Measurements from ENCODE around the gene RNU6-1.
A peak's percentile ranks its signal among the peaks of the same experiment; 100 is the strongest.

Gene RNU6-1

GRCh38 chr15:67835297-67836133 is 4.3 kb downstream of the RNU6-1 start:
- DNase-seq (ENCODE audit: low read depth): no peak

DNA sequence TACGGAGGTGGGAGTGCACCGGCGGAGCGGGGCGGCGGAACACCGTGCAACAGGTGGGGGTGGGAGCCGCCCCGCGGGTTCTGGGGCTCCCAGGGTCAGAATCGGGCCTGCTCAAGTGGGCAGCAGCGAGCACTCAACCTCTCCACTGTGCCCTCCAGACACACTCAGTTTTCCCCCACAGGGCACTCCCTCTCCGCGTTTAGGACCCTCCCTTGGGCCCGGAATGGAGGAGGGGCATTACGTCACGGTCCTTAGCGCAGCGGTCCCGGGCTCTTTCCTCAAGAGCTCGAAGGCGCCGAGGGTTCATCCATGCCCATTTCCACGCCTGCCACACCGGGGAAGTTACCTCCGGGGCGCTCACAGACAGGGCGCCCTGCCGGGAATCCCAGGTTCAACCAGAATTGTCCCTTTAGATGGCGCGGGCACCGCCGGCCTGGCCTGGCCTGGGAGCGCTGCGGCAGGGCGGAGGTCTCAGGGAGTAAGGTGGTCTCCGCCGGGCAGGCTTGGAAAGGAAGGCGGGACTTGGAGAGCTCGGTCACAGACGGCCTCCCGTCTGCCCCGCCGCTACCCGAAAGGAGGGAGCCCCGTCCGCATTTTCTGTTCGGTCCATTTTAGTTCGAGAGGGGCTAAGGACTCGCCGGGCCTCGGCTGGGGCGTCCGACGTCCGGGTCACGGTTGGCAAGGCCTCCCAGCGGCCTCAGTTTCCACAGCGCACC is 5.1 kb downstream of the RNU6-1 start:
- no peak for DNase-seq (ENCODE audit: low read depth)
- H3K4me3 ChIP-seq (ENCODE audit: low read depth, low read length): peak overlapping the region; percentile 22

More at GRCh38 chr15:67835297-67836133, 4.3 kb downstream of the RNU6-1 start:
- peak overlapping the region; percentile 30 for H3K4me3 ChIP-seq (ENCODE audit: low read depth, low read length)

- H3K4me3 ChIP-seq (ENCODE audit: low read depth, low read length): peak overlapping the region; percentile 27
- DNase-seq (ENCODE audit: low read depth): no peak
These were observed 5.9 kb downstream of the RNU6-1 start for GRCh38 chr15:67833710-67834511.

- DNase-seq (ENCODE audit: low read depth): no peak
- peak overlapping the region; percentile 33 for H3K4me3 ChIP-seq (ENCODE audit: low read depth, low read length)
These were observed 6.7 kb downstream of the RNU6-1 start for GRCh38 chr15:67832897-67833709.

GRCh38 chr15:67832031-67832551 is 7.8 kb downstream of the RNU6-1 start:
- no peak overlapping the region for H3K4me3 ChIP-seq (ENCODE audit: low read depth, low read length)
- no peak for DNase-seq (ENCODE audit: low read depth)

DNA sequence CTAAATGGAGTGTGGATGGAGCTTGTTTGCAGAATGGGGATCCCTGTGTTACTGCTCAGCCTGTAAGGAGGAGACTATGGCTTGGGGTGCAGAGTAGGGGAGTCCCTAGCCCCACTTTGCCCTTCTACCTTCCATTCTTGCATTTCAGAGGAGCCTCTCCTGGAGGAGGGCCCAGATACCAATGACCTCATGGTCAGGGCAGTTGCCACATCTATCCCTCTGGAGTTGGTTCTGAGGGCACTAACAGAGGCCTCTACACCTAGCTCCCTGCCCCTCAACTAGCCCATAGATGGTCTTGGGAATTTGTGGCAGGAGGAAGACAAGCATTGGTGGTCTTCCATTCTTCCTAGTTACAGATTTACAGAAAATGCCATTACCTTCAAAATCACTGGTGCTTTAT is 8.5 kb downstream of the RNU6-1 start:
- DNase-seq (ENCODE audit: low read depth): no peak

DNA sequence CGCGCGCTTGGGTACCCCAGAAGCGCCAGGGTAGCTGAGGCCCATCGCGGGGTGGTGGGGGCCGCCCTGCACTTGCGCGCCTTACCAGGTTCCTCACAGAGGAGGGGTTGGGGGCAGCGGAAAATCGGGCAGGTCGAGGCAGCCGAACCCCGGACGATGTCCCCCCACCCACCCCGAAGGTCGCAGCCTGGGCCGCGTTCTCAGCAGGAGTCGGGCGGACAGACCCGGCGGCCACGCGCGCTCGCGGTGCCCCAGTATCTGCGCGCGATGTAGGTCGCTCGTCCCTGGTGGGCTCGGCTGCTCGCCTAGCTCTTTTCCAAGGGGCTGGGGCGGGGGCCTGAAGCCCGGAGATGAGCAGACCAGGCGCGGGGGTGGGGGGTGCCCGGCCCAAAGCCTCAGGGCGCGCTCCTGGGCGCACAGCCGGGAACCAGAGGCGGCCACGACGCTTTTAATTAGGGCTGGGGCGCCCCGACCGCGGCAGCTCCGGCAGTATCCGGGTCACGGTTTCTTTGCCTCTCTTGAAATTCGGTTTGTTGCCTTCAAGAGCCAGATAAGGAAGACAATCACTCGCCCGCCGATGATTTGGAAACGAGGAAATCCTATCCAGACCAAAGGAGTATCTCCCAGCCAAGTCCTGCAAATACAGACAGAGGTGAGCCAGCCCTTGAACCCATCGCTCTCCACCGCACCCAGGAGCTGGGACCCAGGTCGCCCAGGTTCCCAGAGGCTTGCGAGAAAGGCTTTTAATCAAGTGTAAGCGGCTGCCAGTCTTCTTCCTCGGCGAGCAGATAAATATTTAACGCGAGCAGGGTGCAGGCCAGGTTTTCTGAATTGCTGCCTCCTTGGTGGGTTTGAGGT is 10.0 kb downstream of the RNU6-1 start:
- DNase-seq (ENCODE audit: low read depth): no peak
- no peak overlapping the region for H3K4me3 ChIP-seq (ENCODE audit: low read depth, low read length)

More for the DNA sequence above, 8.5 kb downstream of the RNU6-1 start:
- no peak overlapping the region for H3K4me3 ChIP-seq (ENCODE audit: low read depth, low read length)

DNA sequence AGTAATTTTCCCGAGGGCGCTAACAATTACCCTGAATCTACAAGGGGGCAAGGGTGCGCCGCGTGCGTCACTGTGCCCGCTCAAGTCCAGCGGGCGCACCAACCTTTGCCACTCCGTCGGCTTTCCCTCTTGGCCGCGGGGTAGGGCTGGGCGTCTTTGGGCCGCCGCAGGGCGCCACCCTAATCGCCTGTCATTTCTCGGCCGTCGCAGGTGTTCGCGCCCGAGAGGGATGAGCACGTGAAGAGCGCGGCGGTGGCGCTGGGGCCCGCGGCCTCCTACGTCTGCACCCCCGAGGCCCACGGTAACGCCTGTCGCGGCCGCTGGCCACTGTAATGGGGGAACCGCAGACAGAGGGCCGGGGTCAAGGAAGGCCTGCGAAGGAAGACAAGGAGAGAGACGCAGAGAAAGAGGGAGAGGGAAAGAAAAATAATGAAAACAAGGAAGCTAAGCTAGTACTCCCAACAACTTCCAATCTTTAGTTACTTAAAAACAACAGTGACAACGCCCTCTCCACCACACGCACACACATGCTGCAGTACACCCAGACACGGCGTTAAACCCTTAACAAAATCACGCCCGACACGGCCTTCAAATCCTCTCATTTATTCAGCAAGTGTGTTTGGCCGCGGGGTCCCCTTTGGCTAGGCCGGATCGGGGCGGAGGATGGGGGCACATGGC is 10.7 kb downstream of the RNU6-1 start:
- no peak for DNase-seq (ENCODE audit: low read depth)
- H3K4me3 ChIP-seq (ENCODE audit: low read depth, low read length): no peak overlapping the region

DNA sequence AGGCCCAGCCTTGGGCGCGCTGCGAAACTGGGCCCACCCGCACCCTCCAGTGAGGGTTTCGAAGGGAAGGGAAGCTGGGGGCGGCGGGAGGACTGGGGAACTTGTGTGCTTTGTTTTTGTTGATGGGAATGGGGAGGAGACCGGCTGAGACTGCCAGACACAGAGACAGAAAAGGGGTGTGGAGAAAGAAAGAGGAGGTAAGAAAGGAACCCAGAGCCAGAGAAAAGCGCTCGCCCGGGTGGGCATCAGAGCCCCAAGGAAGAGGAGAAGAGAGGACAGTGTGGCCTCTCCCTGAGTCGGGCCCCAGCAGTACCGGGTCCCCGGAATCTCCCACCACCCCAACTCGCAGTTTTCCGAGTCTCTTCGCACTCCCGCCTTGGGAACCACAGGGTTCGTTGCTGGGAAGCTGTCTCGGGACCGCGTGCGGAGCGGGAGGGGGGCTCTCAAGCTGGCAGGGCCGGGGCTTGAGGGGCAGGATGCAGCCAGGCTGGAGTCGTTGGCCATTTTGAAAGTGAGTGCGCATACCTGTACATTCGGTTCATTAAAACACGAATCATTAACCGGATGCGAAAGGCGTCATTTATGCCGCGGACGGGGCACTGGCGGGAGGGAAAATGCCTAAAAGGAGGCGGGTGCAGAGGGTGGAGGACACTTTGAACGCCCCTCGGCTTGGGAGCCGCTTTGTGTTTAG is 11.4 kb downstream of the RNU6-1 start:
- H3K4me3 ChIP-seq (ENCODE audit: low read depth, low read length): no peak overlapping the region
- DNase-seq (ENCODE audit: low read depth): no peak

DNA sequence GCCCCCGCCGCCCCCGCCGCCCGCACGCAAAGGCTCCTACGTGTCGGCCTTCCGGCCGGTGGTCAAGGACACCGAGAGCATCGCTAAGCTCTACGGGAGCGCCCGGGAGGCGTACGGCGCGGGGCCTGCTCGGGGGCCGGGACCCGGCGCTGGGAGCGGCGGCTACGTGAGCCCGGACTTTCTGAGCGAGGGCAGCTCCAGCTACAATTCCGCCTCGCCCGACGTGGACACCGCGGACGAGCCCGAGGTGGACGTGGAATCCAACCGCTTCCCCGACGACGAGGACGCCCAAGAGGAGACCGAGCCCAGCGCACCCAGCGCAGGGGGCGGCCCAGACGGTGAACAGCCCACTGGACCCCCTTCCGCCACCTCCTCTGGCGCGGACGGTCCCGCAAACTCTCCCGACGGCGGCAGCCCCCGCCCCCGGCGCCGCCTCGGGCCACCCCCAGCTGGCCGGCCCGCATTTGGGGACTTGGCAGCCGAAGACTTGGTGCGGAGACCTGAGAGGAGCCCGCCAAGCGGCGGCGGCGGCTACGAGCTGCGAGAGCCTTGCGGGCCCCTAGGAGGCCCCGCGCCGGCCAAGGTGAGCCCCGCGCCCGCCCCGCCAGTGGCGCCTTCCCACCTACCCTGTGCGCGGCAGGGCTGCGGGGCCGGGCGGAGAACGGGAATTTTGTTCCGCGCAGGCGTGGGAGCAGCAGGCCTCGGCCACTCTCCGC is 12.1 kb downstream of the RNU6-1 start:
- DNase-seq (ENCODE audit: low read depth): no peak
- no peak overlapping the region for H3K4me3 ChIP-seq (ENCODE audit: low read depth, low read length)

DNA sequence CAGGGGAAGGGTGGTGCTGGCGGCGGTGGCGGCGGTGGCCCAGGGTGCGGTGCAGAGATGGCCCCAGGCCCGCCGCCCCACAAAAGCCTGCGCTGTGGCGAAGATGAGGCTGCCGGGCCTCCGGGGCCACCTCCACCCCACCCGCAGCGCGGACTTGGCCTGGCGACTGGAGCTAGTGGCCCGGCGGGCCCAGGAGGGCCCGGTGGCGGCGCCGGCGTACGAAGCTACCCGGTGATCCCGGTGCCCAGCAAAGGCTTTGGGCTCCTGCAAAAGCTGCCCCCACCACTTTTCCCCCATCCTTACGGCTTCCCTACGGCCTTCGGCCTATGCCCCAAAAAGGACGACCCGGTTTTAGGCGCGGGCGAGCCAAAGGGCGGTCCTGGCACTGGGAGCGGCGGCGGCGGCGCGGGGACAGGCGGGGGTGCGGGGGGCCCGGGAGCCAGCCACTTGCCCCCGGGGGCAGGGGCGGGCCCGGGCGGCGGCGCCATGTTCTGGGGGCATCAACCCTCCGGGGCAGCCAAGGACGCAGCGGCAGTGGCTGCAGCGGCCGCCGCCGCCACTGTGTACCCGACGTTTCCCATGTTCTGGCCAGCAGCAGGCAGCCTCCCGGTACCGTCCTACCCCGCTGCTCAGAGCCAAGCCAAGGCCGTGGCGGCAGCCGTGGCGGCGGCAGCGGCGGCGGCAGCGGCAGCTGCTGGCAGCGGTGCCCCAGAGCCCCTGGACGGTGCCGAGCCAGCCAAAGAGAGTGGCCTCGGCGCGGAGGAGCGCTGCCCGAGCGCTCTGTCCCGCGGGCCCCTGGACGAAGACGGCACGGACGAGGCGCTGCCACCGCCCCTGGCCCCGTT is 12.9 kb downstream of the RNU6-1 start:
- no peak for DNase-seq (ENCODE audit: low read depth)
- H3K4me3 ChIP-seq (ENCODE audit: low read depth, low read length): no peak overlapping the region

- DNase-seq (ENCODE audit: low read depth): no peak
- H3K4me3 ChIP-seq (ENCODE audit: low read depth, low read length): peak overlapping the region; percentile 15
These were observed 13.7 kb downstream of the RNU6-1 start for GRCh38 chr15:67825881-67826716.

- DNase-seq (ENCODE audit: low read depth): no peak
- H3K4me3 ChIP-seq (ENCODE audit: low read depth, low read length): peak within 1 kb of the TSS; percentile 15
These were observed 14.6 kb downstream of the RNU6-1 start, which contains the start of gene SKOR1 for GRCh38 chr15:67824976-67825880. SKOR1 (plus strand) TSS chr15:67825509; CDS start chr15:67825603, 94 bp downstream.
